Stimulated activated naive CD4-positive, alpha-beta T cell (primary cell): Measurements from ENCODE around the gene MGAT4C.
"Not testable (repeated sequence)": the region's sequence is repeated elsewhere in the genome, so short reads cannot be mapped to it uniquely, and the experiment has no call there.

ENCODE experiments used
- DNase-seq, 6 experiments: peaks; one replicate each; lab custom pipeline; 2025; lab: John Stamatoyannopoulos, UW

The MGAT4C gene

GRCh38 chr12:86126900-86127299 is 129.3 kb downstream of the MGAT4C start:
- DNase-seq = not testable (repeated sequence)

DNA sequence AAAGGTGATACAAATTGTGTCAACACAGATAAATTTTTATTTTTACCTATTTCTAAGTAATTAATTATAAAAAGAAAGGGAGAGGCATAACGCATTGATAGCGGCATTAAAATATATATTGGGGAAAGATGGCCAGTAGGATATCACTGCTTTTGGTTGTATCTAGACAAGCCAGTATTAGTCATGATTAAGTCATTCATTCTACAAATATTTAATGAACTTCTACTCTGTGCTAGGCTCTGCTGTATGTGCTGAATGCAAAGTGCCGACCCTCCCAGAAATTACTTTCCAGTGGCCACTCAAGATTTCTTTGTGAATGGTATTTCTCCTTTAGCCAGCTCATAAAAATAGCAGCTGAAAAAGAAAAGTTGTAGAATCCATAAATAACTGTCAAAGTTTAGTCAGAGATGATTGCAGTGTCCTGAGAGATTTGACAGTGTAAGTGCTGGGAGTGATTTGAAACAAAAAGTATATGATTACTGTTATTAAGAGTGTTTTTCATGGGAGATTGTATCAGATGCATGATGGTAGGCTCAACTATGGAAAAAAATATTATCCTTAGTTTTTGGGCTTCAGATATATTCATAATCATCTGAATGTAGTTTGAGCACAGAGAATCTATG is 133.2 kb downstream of the MGAT4C start:
- no peak for DNase-seq

GRCh38 chr12:86118161-86118560 is 138.0 kb downstream of the MGAT4C start:
- no peak for DNase-seq

- no peak for DNase-seq
These were observed 138.5 kb downstream of the MGAT4C start for GRCh38 chr12:86117711-86118110.

DNA sequence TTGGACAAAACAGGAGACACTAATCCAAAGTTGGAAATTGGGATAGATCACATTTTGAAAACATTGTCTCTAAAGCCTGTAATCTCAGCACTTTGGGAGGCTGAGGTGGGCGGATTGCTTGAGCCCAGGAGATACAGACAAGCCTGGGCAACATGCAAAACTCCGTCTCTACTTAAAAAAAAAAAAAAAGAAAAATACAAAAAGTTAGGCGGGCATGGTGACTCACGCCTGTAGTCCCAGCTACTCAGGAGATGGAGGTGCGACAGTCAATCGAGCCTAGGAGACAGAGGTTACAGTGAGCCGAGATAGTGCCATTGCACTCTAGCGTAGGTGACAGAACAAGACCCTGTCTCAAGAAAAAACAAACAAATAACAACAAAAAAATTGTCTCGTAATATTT is 152.1 kb downstream of the MGAT4C start:
- no peak for DNase-seq

- no peak for DNase-seq
These were observed 159.0 kb downstream of the MGAT4C start for GRCh38 chr12:86097161-86097560.

- DNase-seq = no peak
These were observed 164.5 kb downstream of the MGAT4C start for GRCh38 chr12:86091681-86092080.

DNA sequence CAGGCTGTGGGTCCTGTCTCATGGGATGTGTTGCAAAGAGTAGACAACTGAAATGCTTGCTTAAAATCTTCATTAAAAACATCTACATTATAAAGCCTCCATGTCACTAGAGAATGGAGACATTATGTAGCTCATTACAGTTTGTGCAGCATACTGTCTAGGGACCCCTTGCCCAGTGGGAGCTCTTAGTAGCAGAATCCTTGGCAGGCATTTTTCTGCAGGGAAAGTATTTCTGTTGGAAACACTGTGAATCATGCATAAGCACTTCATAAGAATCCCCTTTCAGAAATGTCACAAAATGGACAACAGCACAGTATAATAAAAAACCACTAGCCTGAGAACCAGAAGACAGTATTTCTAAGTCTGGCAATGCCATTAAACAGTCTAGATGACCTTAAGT is 174.3 kb downstream of the MGAT4C start:
- DNase-seq = no peak

DNA sequence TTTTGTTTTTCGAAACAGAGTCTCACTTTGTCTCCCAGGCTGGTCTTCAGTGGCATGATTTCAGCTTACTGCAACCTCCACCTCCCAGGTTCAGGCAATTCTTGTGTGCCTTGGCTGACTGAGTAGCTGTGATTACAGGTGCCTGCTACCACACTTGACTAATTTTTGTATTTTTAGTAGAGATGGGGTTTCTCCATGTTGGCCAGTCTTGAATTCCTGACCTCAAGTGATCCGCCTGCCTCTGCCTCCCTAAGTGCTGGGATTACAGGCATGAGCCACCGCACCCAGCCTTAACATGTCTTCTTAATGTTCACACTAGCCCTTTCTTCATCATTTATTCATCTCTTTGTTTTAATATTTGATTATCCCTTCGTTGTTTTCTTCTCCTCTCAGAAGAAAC is 197.1 kb downstream of the MGAT4C start:
- not testable (repeated sequence) for DNase-seq

DNA sequence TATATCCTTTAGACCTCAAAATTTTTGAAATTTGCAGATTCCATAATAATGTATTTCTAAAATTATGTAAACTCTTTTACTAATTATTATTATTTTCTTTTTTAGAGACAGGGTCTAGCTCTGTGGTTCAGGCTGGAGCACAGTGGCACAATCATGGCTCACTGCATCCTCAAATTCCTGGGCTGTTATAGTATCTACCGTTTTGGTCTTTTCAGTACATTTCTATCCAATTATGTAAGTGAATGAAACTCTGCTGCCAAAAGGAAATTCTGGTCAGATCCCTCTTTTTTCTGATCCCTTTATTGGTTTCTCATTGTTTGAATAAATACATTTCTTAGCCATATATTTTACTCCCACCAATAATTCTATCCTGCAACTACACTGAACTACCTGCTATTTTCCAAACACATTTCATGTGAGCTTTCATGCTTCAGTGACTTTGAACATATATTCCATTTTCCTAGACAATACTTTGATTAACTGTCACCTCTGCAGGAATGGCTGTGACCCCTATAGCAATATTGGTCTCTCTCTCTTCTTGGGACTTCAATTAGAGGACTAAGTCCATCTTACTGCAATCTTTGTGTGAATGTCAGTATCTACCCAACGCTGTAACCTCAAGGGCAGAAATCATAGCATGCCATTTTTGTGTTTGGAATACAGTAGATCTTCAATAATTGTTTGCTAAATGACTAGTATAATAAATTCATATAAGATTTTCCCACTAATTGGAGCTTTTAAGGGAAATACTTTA is 198.9 kb downstream of the MGAT4C start:
- no peak for DNase-seq

DNA sequence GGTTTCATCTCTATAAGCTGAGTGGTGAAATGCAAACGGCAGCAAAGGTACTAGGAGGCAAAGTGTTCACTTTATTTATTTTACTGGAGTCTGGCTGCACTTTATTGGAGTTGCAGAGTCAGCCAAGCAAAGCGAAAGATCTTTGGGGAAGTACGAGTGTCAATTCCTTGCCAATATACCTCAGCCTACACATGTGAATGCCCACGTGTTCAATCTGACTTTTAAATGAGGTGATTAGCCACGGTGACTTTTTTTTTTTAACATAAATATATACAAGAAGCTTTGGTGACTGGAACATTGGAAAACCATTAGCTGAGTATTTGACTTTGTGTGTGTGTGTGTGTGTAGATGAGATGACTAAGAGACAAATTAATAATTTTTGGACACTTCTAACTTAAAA is 203.3 kb downstream of the MGAT4C start:
- DNase-seq = no peak

GRCh38 chr12:86050010-86050409 is 206.2 kb downstream of the MGAT4C start:
- DNase-seq = no peak

DNA sequence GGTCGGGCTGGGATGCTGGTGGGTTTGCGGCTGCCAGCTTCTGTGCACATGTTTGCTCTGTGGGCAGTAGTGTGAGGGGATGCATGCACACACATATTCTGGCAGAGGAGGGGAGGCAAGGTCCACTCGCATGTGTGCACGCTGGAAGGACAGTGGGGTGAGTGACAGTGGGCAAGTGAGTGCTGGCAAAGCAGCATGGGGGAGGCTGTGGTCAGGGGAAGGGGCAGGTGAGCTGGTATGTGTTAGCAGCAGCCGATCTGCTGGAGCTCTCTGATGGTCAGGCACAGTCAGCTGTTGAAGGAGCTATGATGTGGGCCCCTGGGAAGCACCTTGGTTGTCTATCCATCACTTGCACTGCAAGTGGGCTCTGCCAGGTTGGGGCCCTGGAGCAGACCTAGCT is 211.8 kb downstream of the MGAT4C start:
- DNase-seq = no peak

DNA sequence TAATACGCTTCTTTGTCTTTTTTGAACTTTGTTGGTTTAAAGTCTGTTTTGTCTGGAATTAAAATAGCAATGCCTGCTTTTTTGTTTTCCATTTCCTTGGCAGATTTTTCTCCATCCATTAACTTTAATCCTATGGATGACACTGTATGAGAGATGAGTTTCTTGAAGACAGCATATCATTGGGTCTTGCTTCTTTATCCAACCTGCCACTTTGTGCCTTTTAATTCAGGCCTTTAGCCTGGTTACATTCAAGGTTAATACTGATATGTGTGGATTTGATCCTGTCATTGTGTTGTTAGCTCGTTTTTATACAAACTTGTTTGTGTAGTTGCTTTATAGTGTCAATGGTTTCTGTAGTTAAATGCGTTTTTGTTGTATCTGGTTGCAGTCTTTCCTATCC is 214.1 kb downstream of the MGAT4C start:
- DNase-seq = no peak

GRCh38 chr12:86018361-86018760 is 237.8 kb downstream of the MGAT4C start:
- DNase-seq = no peak

DNA sequence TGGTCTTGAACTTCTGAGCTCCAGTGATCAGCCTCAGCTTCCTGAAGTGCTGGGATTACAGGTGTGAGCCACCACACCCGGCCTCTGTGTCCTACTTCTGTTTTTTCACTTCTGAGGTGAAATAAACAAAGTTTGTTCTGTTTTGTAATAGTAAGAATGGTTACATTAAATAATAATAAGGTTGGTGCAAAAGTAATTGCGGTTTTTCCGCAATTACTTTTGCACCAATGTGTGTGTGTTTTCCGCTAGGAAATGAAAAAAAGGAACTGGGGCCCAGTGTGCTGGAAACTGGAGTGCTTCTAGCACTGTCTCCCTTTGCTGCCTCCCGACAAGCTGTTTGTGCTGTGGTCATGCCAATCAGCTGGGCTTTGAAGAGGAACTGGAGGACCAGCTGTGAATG is 241.2 kb downstream of the MGAT4C start:
- no peak for DNase-seq

DNA sequence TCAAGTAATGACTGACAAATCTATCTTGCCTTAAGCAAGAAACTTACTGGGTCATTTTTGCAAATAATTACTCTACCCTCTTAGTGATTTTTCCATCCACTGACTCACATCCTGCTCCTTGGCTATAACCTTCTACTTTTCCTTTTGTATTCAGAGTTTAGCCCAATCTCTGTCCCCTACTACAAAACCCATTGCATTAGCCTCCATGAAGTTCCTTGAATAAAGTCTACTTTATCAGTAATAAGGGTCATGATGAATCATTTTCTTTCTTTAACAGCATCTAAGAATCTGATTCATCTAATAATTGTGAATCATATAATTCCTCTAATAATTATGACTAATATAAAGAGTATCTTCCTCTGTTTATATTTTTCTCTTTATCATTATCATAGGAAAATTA is 249.5 kb downstream of the MGAT4C start:
- no peak for DNase-seq

DNA sequence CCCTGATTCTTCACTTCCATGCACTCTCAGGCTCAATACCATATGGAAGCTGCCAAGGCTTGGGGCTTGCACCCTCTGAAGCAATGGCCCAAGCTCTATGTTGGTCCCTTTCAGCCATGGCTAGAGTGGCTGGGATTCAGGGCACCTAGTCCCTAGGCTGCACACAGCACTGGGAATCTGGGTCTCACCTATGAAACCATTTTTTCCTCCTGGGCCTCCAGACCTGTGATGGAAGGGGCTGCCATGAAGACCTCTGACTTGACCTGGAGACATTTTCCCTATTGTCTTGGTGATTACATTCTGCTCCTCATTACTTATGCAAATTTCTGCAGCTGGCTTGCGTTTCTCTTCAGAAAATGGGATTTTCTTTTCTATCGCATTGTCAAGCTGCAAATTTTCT is 258.1 kb downstream of the MGAT4C start:
- no peak for DNase-seq

GRCh38 chr12:85996280-85996679 is 259.9 kb downstream of the MGAT4C start:
- DNase-seq = no peak

DNA sequence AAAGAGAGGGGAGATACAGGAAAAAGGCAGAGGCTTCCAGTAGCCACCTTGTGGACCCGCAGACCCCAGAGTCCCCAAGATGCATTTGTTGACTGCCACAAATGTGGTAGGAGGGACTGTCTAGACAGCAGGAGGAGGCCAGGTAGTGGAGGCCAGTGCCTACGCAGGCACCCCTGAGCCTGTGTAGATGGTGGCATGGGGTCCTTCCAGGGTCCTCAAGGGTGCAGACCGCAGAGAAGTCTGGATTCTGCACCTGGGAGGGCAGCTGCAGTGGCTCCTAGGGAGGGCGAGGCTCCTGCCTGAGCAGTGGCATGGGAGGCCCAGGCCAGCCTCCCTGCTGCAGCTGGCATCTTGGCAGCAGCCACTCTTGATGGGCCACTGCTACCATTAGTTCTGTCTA is 262.4 kb downstream of the MGAT4C start:
- no peak for DNase-seq

DNA sequence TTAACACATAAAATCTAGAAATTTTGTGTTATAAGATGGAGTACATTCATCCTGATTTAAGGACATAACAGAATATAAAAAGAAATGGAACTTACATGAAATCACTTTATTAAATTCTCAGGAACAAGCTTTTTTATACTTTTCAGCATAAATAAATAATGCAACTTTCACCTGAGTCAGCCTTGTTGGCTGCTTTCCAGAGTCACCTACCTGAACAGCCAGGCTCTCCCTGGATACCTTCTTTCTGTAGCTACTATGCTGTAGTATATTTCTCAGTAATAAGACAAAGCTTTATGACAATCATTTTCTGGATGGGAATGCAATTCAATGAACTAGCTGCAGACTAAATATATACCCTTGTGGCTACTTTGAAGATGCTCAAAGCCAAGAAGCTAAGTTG is 270.2 kb downstream of the MGAT4C start:
- DNase-seq = no peak

- DNase-seq = no peak
These were observed 272.6 kb downstream of the MGAT4C start for GRCh38 chr12:85983601-85984000.

GRCh38 chr12:85979641-85980040 is 276.6 kb downstream of the MGAT4C start:
- DNase-seq = no peak

DNA sequence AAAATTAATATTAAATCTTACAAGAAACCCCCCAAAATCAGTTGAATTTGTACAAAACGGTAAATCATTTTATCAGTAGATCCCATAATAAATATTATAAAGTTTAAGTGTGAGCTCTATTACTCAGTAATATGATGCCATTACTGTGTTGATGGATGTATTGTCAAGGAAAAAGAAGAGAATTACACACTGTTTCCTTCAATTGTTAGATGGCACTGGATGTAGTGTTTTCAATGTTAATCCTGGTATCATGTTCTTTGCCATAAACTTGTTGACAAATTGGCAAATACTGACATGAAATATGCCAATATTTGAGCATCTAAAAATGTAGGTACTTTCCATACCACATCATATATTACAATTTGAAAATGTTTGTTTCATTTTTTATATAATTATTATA is 280.5 kb downstream of the MGAT4C start:
- DNase-seq = no peak
